IMR-90 (cell line): ENCODE measurements around the gene DCC. TPM values are rescaled to one million over a fixed set of nuclear protein-coding genes. Genes with fewer than 3 reads are reported as not detected.

ENCODE experiments used
- ATAC-seq: fragments of 200-7000 bp; cut with Tn5 transposase; 2 replicates; pipeline ENCODE4 v1.9.1; 2020; ENCODE audit warnings: low read depth, mild to moderate bottlenecking, moderate library complexity
- BruUV-seq: library from RNA; stranded (reverse); fragments of 400-500 nt; replicated peaks from 2 replicates; lab custom pipeline; 2021; lab: Mats Ljungman, UMichigan
- CTCF ChIA-PET: fragments of 300-600 bp; formaldehyde crosslinking; extraction: SDS; loops from one replicate; lab custom pipeline; 2021; ENCODE audit warnings: antibody characterized with exemption; lab: Yijun Ruan, JAX
- POLR2A ChIA-PET: fragments of 300-600 bp; sonication (Branson Sonifier 250); formaldehyde crosslinking; loops from one replicate; lab custom pipeline; 2022; ENCODE audit warnings: antibody characterized with exemption; ENCODE audit not compliant: unreplicated experiment; lab: Charles Lee
- DNase-seq: peaks from one replicate; pipeline ENCODE4 v3.0.0; 2013
- H2AFZ ChIP-seq: replicated peaks from 2 replicates; pipeline ENCODE3; 2013; ENCODE audit warnings: low read length, mild to moderate bottlenecking; ENCODE audit not compliant: poor library complexity
- H2AK5ac ChIP-seq: 2 replicates; pipeline ENCODE4 v1.6.1; 2013; ENCODE audit warnings: low read depth, low read length, inconsistent platforms
- H2AK9ac ChIP-seq: replicated peaks from 2 replicates; pipeline ENCODE3; 2013; ENCODE audit warnings: mild to moderate bottlenecking, low read depth, low read length, moderate library complexity; ENCODE audit not compliant: poor library complexity
- H2BK120ac ChIP-seq: 2 replicates; pipeline ENCODE4 v1.6.1; 2013; ENCODE audit warnings: low read depth, low read length, inconsistent platforms
- H2BK15ac ChIP-seq: 3 replicates; pipeline ENCODE4 v1.6.1; 2013; ENCODE audit warnings: low read depth, low read length, inconsistent platforms
- H2BK20ac ChIP-seq: 2 replicates; pipeline ENCODE4 v1.6.1; 2013; ENCODE audit warnings: low read depth, mild to moderate bottlenecking, inconsistent platforms, low read length, moderate library complexity
- H2BK5ac ChIP-seq: 2 replicates; pipeline ENCODE4 v1.6.1; 2013; ENCODE audit warnings: mild to moderate bottlenecking, low read depth, low read length, inconsistent platforms; ENCODE audit not compliant: poor library complexity, severe bottlenecking
- H3K14ac ChIP-seq: replicated peaks from 2 replicates; pipeline ENCODE4 v1.6.1; 2013; ENCODE audit warnings: low read depth, low read length, inconsistent platforms
- H3K18ac ChIP-seq: 2 replicates; pipeline ENCODE4 v1.6.1; 2013; ENCODE audit warnings: low read depth, low read length, control low read depth
- H3K23ac ChIP-seq: 2 replicates; pipeline ENCODE4 v1.6.1; 2013; ENCODE audit warnings: low read depth, low read length, inconsistent platforms
- H3K27ac ChIP-seq: 2 replicates; pipeline ENCODE4 v1.5.1; 2013; ENCODE audit warnings: mild to moderate bottlenecking, control low read depth, low read length; ENCODE audit not compliant: insufficient read depth
- H3K27me3 ChIP-seq: 2 replicates; pipeline ENCODE4 v1.6.1; 2013; ENCODE audit warnings: low read length; ENCODE audit not compliant: control insufficient read depth, insufficient read depth
- H3K36me3 ChIP-seq: 2 replicates; pipeline ENCODE4 v1.6.1; 2013; ENCODE audit warnings: low read length, mixed read lengths; ENCODE audit not compliant: control insufficient read depth, insufficient read depth
- H3K4ac ChIP-seq: 2 replicates; pipeline ENCODE4 v1.6.1; 2013; ENCODE audit warnings: low read depth, low read length, inconsistent platforms
- H3K4me1 ChIP-seq: 2 replicates; pipeline ENCODE4 v1.6.1; 2013; ENCODE audit warnings: low read length, mixed read lengths; ENCODE audit not compliant: control insufficient read depth, insufficient read depth
- H3K4me2 ChIP-seq: 2 replicates; pipeline ENCODE4 v1.6.1; 2013; ENCODE audit warnings: low read depth, mild to moderate bottlenecking, control low read depth, low read length, moderate library complexity
- H3K4me3 ChIP-seq: 2 replicates; pipeline ENCODE4 v1.5.1; 2013; ENCODE audit warnings: low read depth, mild to moderate bottlenecking, control low read depth, low read length, moderate library complexity; ENCODE audit not compliant: insufficient read depth
- H3K56ac ChIP-seq: 2 replicates; pipeline ENCODE4 v1.6.1; 2013; ENCODE audit warnings: low read length, inconsistent platforms; ENCODE audit not compliant: insufficient read depth; ENCODE audit errors: extremely low read depth
- H3K79me1 ChIP-seq, 2 experiments: 2 replicates each; pipeline ENCODE4 v1.6.1; 2013; ENCODE audit warnings: low read length in 2 of 2, inconsistent platforms in 1 of 2, low read depth in 1 of 2
- H3K9ac ChIP-seq: 2 replicates; pipeline ENCODE4 v1.6.1; 2013; ENCODE audit warnings: low read depth, low read length, control low read depth
- H3K9me1 ChIP-seq: 2 replicates; pipeline ENCODE4 v1.6.1; 2013; ENCODE audit warnings: low read length, inconsistent platforms; ENCODE audit not compliant: insufficient read depth
- H3K9me3 ChIP-seq: 2 replicates; pipeline ENCODE4 v1.6.1; 2013; ENCODE audit warnings: low read length; ENCODE audit not compliant: control insufficient read depth, insufficient read depth
- H4K20me1 ChIP-seq: 2 replicates; pipeline ENCODE4 v1.6.1; 2013; ENCODE audit warnings: low read length, inconsistent platforms; ENCODE audit not compliant: insufficient read depth
- H4K5ac ChIP-seq: 2 replicates; pipeline ENCODE4 v1.6.1; 2013; ENCODE audit warnings: mild to moderate bottlenecking, low read depth, low read length, control low read depth
- H4K8ac ChIP-seq, 2 experiments: 2 replicates each; pipeline ENCODE4 v1.6.1; 2013; ENCODE audit warnings: low read depth in 2 of 2, low read length in 2 of 2, control low read depth in 1 of 2, inconsistent platforms in 1 of 2
- H4K91ac ChIP-seq: 2 replicates; pipeline ENCODE4 v1.6.1; 2013; ENCODE audit warnings: low read depth, low read length, inconsistent platforms; ENCODE audit not compliant: insufficient read depth
- BHLHE40 ChIP-seq: fragments of 150-350 bp; IDR thresholded peaks from 2 replicates; pipeline ENCODE4 v1.6.1; 2016; ENCODE audit warnings: mild to moderate bottlenecking, low read depth, low read length
- MAFK ChIP-seq: IDR thresholded peaks from 2 replicates; pipeline ENCODE4 v1.6.1; 2012; ENCODE audit warnings: low read depth, low read length, improper control_type of control experiment
- MAZ ChIP-seq: IDR thresholded peaks from 2 replicates; pipeline ENCODE4 v1.6.1; 2012; ENCODE audit warnings: low read depth, mild to moderate bottlenecking, low read length, improper control_type of control experiment, moderate library complexity, borderline replicate concordance
- POLR2A ChIP-seq: IDR thresholded peaks from 2 replicates; pipeline ENCODE4 v1.6.1; 2012; ENCODE audit warnings: mild to moderate bottlenecking, low read depth, low read length
- RCOR1 ChIP-seq: IDR thresholded peaks from 2 replicates; pipeline ENCODE4 v1.6.1; 2012; ENCODE audit warnings: mild to moderate bottlenecking, low read length, improper control_type of control experiment; ENCODE audit not compliant: insufficient replicate concordance
- RFX5 ChIP-seq: IDR thresholded peaks from 2 replicates; pipeline ENCODE4 v1.8.0; 2012; ENCODE audit warnings: low read depth, mild to moderate bottlenecking, low read length, moderate library complexity
- SMC3 ChIP-seq: fragments of 150-350 bp; IDR thresholded peaks from 2 replicates; pipeline ENCODE4 v1.6.1; 2016; ENCODE audit warnings: low read depth, mild to moderate bottlenecking, antibody characterized with exemption, low read length, moderate library complexity
- WGBS, 2 experiments: methylation state at CpG; one replicate each; pipeline versions ENCODE4 v1.1.5 to v1.1.7; 2013; ENCODE audit warnings: missing lambda C conversion rate in 2 of 2; ENCODE audit not compliant: insufficient read length in 1 of 2; ENCODE audit errors: extremely low coverage in 2 of 2; 5-methylcytosine and 5-hydroxymethylcytosine counted together
- dilution Hi-C: fragments of 300-500 bp; cut with HindIII; formaldehyde crosslinking; loops from one replicate; pipeline ENCODE4 v1.14.3; 2018; ENCODE audit warnings: low sequenced_read_pairs; ENCODE audit not compliant: unreplicated experiment
- in situ Hi-C: fragments of 300-500 bp; cut with MboI; formaldehyde crosslinking; loops from 3 replicates; pipeline ENCODE4 v1.14.3; 2019; ENCODE audit warnings: low sequenced_read_pairs, inconsistent platforms, mixed read lengths
- intact Hi-C: fragments of 100-400 bp; cut with micrococcal nuclease; formaldehyde crosslinking; loops from 2 replicates; pipeline ENCODE4 v1.10.0; 2022
- polyA plus RNA-seq, 3 experiments: library from polyadenylated mRNA; depleted of rRNA; stranded (reverse); fragments of >200 nt; gene quantifications; 2 replicates each; pipeline ENCODE4 v1.2.3, GENCODE V29; 2012; ENCODE audit warnings: low replicate concordance in 1 of 3
- total RNA-seq: library from RNA; depleted of rRNA; stranded (reverse); fragments of >200 nt; gene quantifications from 2 replicates; pipeline ENCODE4 v1.2.3, GENCODE V29; 2012
- TF ChIP-seq, protein P1 (sequence below): fragments of 150-350 bp; IDR thresholded peaks from 2 replicates; pipeline ENCODE4 v1.6.1; 2017; ENCODE audit warnings: mild to moderate bottlenecking, antibody characterized with exemption, low read length, low read depth

Gene DCC
- total and polyA plus RNA-seq, 2 of the 4 experiments (the other 2 are of a cell fraction), result 0.31 to 0.54 TPM

DNA sequence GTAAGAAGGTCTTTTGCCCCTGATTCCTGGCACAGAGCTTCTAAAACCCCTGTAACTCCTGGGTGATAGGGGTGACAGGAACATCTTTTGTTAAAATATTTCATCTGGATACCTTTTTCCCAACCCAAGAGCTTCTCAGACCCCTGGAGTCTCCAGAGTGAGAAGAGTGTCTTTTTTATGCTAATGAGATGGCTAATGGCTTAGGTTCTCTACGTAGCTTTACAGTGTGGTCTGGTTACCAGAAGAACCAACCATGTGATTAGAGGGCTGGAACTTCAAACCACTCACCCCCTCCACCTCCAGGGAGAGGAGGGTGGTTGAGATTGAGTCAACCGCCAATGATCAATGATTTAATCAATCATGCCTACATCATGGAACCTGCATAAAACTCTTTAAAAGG lies 16.2 kb upstream of the DCC start:
- H3K23ac ChIP-seq, result no peak overlapping the region
- no peaks in the 10 kb centered on the region for H3K36me3 ChIP-seq
- no peak for DNase-seq
- no peak overlapping the region for H2AK5ac ChIP-seq
- BruUV-seq, result no TSS peak
- CTCF ChIA-PET, result interaction anchor here (0.7 kb wide), 1 partner anchor 34 kb away, joined by 3 read pairs; no protein-coding TSS in a partner anchor
- intact Hi-C loops (no loop called here), dilution Hi-C loops (no loop called here), in situ Hi-C loops (no loop called here)
- WGBS, 2 experiments, result no CpG with 5 or more reads among the region's 2 CpGs
- H3K27me3 ChIP-seq, result no peaks in the 10 kb centered on the region
- H3K79me1 ChIP-seq, result no peaks in the 10 kb centered on the region
- TF ChIP-seq MAFK (no peak), RCOR1 (no peak), POLR2A (no peak), MAZ (no peak), SMC3 (no peak), RFX5 (no peak), BHLHE40 (no peak)
- TF ChIP-seq, protein P1, sequence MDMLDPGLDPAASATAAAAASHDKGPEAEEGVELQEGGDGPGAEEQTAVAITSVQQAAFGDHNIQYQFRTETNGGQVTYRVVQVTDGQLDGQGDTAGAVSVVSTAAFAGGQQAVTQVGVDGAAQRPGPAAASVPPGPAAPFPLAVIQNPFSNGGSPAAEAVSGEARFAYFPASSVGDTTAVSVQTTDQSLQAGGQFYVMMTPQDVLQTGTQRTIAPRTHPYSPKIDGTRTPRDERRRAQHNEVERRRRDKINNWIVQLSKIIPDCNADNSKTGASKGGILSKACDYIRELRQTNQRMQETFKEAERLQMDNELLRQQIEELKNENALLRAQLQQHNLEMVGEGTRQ, result no peak
- no peak overlapping the region for H3K56ac ChIP-seq
- no peak overlapping the region for H4K5ac ChIP-seq
- no peak overlapping the region for H3K9ac ChIP-seq
- no peak overlapping the region for H2BK120ac ChIP-seq
- H2AFZ ChIP-seq, result no peak overlapping the region
- no peak overlapping the region for H3K27ac ChIP-seq
- no peak overlapping the region for H2BK15ac ChIP-seq
- peaks cover 8% of the 10 kb centered on the region; the same call in 1 of the 2 replicates for H3K9me3 ChIP-seq
- no peak overlapping the region for H2BK20ac ChIP-seq
- no peak for ATAC-seq
- H2BK5ac ChIP-seq, result no peak overlapping the region
- POLR2A ChIA-PET, result no interaction called here
- H2AK9ac ChIP-seq, result no peak overlapping the region
- no peak overlapping the region for H3K4me3 ChIP-seq
- H4K91ac ChIP-seq, result no peak overlapping the region
- H3K4me1 ChIP-seq, result no peaks in the 10 kb centered on the region
- no peak overlapping the region for H3K14ac ChIP-seq
- no peak overlapping the region for H3K4me2 ChIP-seq
- no peak overlapping the region for H4K8ac ChIP-seq
- no peaks in the 10 kb centered on the region for H3K9me1 ChIP-seq
- no peaks in the 10 kb centered on the region for H4K20me1 ChIP-seq
- H3K4ac ChIP-seq, result no peak overlapping the region
- H3K18ac ChIP-seq, result no peak overlapping the region
